ENCODE measurements around the gene STMND1. TPM values are rescaled to one million over a fixed set of nuclear protein-coding genes. Genes with fewer than 3 reads are reported as not detected.
"Not testable (repeated sequence)": the region's sequence is repeated elsewhere in the genome, so short reads cannot be mapped to it uniquely, and the experiment has no call there.

STMND1 gene
- total RNA-seq, 4 donors from 2014 or later: not detected

- Histone ChIP-seq H3K36me3 (no peaks in the 10 kb centered on the region), H3K27ac (no peak overlapping the region), H3K27me3 (no peaks in the 10 kb centered on the region), H3K9me3 (no peaks in the 10 kb centered on the region), H3K4me3 (no peak overlapping the region), H3K4me1 (no peaks in the 10 kb centered on the region)
- TF ChIP-seq POLR2AphosphoS5 (IDR thresholded peaks at IDR 0.05): no peak
- no peak for ATAC-seq
- 83 to 87% methylated on average over 3 of the region's 3 CpGs for WGBS, 2 donors (ENCODE audit: low coverage in 1 of 2)
Measured at GRCh38 chr6:17059850-17060249, 42.0 kb upstream of the STMND1 start.

GRCh38 chr6:17061097-17061496 lies 40.8 kb upstream of the STMND1 start:
- Histone ChIP-seq H3K9me3 (no peaks in the 10 kb centered on the region), H3K27ac (no peak overlapping the region), H3K4me1 (no peaks in the 10 kb centered on the region), H3K27me3 (no peaks in the 10 kb centered on the region), H3K4me3 (no peak overlapping the region), H3K36me3 (no peaks in the 10 kb centered on the region)
- ATAC-seq: no peak
- WGBS, 2 donors (ENCODE audit: low coverage in 1 of 2): 89 to 96% methylated on average over 2 of the region's 2 CpGs
- no peak for TF ChIP-seq EP300 (IDR thresholded peaks at IDR 0.05)
- no peak for TF ChIP-seq POLR2A (IDR thresholded peaks at IDR 0.05)
- no peak for TF ChIP-seq CTCF (IDR thresholded peaks at IDR 0.05)
- TF ChIP-seq POLR2AphosphoS5 (IDR thresholded peaks at IDR 0.05): no peak

DNA sequence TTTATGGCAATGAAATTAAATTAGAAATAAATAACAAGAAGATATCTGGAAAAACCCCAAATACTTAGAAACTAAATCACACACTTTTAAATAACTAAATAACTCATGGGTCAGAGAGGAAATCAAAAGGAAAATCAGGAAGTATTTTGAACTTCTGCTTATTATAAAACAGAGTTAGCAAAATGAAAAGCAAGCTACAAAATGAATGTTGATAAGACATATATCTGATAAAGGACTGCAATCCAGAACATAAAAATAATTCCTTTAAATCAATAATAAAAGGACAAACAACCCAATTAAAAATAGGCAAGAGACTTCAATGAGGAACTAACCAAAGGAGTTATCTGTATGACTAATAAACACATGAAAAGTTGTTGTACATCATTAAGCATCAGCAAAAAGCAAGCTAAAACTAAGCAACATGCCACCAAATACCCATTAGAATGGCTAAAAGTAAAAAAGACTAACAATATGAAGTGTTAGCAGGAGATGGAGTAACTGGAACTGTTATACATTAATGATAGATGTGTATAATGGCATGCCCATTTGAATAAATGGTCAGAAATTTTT lies 38.9 kb upstream of the STMND1 start:
- ATAC-seq: no peak
- Histone ChIP-seq H3K4me3 (no peak overlapping the region), H3K9me3 (no peaks in the 10 kb centered on the region), H3K4me1 (no peaks in the 10 kb centered on the region), H3K27ac (no peak overlapping the region), H3K36me3 (no peaks in the 10 kb centered on the region), H3K27me3 (no peaks in the 10 kb centered on the region)
- no peak for TF ChIP-seq POLR2AphosphoS5 (IDR thresholded peaks at IDR 0.05)
- TF ChIP-seq EP300 (IDR thresholded peaks at IDR 0.05): no peak
- TF ChIP-seq POLR2A (IDR thresholded peaks at IDR 0.05): no peak
- TF ChIP-seq CTCF (IDR thresholded peaks at IDR 0.05): no peak

DNA sequence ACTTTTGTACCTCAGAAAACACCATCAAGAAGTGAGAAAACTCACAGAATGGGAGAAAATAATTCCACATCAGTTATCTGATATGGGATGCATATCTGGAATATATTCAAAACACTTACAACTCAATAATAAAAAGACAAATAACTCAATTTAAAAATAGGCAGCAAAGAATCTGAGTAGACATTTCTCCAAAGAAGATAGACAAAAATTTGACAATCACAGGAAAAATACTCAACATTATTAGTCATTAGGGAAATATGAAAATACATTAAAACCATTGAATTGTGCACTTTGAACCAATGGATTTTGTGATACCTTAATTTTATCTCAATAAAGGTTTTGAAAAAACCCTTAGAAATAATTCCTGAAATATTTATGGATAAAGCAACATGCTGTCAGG lies 36.9 kb upstream of the STMND1 start:
- Histone ChIP-seq H3K27me3 (no peaks in the 10 kb centered on the region), H3K36me3 (no peaks in the 10 kb centered on the region), H3K4me1 (no peaks in the 10 kb centered on the region), H3K27ac (no peak overlapping the region), H3K9me3 (peaks cover 0 to 16% (median 0%) of the 10 kb centered on the region in 3 donors), H3K4me3 (no peak overlapping the region)
- no peak for ATAC-seq
- TF ChIP-seq POLR2A (IDR thresholded peaks at IDR 0.05) (no peak), POLR2AphosphoS5 (IDR thresholded peaks at IDR 0.05) (no peak), CTCF (IDR thresholded peaks at IDR 0.05) (no peak), EP300 (IDR thresholded peaks at IDR 0.05) (no peak)

- Histone ChIP-seq H3K4me3 (no peak overlapping the region), H3K27ac (no peak overlapping the region), H3K9me3 (peaks cover 0 to 20% (median 0%) of the 10 kb centered on the region in 3 donors), H3K27me3 (no peaks in the 10 kb centered on the region), H3K36me3 (no peaks in the 10 kb centered on the region), H3K4me1 (no peaks in the 10 kb centered on the region)
- WGBS, 2 donors (ENCODE audit: low coverage in 1 of 2): 80 to 81% methylated on average over 6 of the region's 6 CpGs
- no peak for ATAC-seq
- TF ChIP-seq EP300 (IDR thresholded peaks at IDR 0.05) (no peak), POLR2A (IDR thresholded peaks at IDR 0.05) (no peak), POLR2AphosphoS5 (IDR thresholded peaks at IDR 0.05) (no peak)
Measured at GRCh38 chr6:17066610-17067009, 35.2 kb upstream of the STMND1 start.

DNA sequence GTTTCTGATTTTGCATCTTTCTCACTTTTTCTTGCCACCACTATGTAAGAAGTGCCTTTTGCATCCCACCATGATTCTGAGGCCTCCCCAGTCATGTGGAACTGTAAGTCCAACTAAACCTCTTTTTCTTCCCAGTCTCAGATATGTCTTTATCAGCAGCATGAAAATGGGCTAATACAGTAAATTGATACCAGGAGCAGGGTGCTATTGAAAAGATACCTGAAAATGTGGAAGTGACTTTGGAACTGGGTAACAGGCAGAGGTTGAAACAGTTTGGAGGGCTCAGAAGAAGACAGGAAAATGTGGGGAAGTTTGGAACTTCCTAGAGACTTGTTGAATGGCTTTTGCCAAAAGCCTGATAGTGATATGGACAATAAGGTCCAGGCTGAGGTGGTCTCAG lies 32.9 kb upstream of the STMND1 start:
- H3K36me3 ChIP-seq, H3K27me3 ChIP-seq, H3K27ac ChIP-seq, H3K4me1 ChIP-seq, ATAC-seq, H3K4me3 ChIP-seq: not testable (repeated sequence)
- peaks cover 0 to 20% (median 0%) of the 10 kb centered on the region in 3 donors for H3K9me3 ChIP-seq

GRCh38 chr6:17070400-17070799 lies 31.4 kb upstream of the STMND1 start:
- not testable (repeated sequence) for H3K4me1 ChIP-seq, H3K27ac ChIP-seq, H3K4me3 ChIP-seq, H3K36me3 ChIP-seq, ATAC-seq, H3K27me3 ChIP-seq
- 80 to 88% methylated on average over 2 of the region's 2 CpGs for WGBS, 2 donors (ENCODE audit: low coverage in 1 of 2)
- peaks cover 0 to 20% (median 0%) of the 10 kb centered on the region in 3 donors for H3K9me3 ChIP-seq

- 67% methylated on average over 1 of the region's 2 CpGs; no CpG with 5 or more reads in 1 of the 2 donors for WGBS, 2 donors (ENCODE audit: low coverage in 1 of 2)
- H3K27me3 ChIP-seq, H3K4me3 ChIP-seq, H3K27ac ChIP-seq, H3K36me3 ChIP-seq, H3K4me1 ChIP-seq, ATAC-seq: not testable (repeated sequence)
- H3K9me3 ChIP-seq: peaks cover 0 to 20% (median 0%) of the 10 kb centered on the region in 3 donors
Measured at GRCh38 chr6:17073596-17073995, 28.3 kb upstream of the STMND1 start.
